H9 (cell line): ENCODE measurements around the gene SYT17. TPM values are rescaled to one million over a fixed set of nuclear protein-coding genes. Genes with fewer than 3 reads are reported as not detected.
A peak's percentile ranks its signal among the peaks of the same experiment; 100 is the strongest.

Experiments used
- DNase-seq: peaks from one replicate; pipeline ENCODE4 v3.0.0-alpha.2; 2017
- H2AFZ ChIP-seq: one replicate; pipeline ENCODE4 v1.6.1; 2013; ENCODE audit warnings: mild to moderate bottlenecking, low read length, control low read depth, moderate library complexity
- H2AK5ac ChIP-seq: 2 replicates; pipeline ENCODE4 v1.6.1; 2013; ENCODE audit warnings: low read length, control low read depth, mixed read lengths; ENCODE audit not compliant: insufficient read length
- H2BK120ac ChIP-seq: one replicate; pipeline ENCODE4 v1.6.1; 2013; ENCODE audit warnings: low read depth, mild to moderate bottlenecking, low read length, control low read depth, inconsistent platforms; ENCODE audit not compliant: poor library complexity, severe bottlenecking
- H2BK12ac ChIP-seq: 2 replicates; pipeline ENCODE4 v1.6.1; 2013; ENCODE audit warnings: low read length, control low read depth, mixed read lengths, low read depth; ENCODE audit not compliant: insufficient read length
- H2BK15ac ChIP-seq: 2 replicates; pipeline ENCODE4 v1.6.1; 2013; ENCODE audit warnings: low read depth, low read length, control low read depth
- H2BK20ac ChIP-seq: one replicate; pipeline ENCODE4 v1.6.1; 2013; ENCODE audit warnings: low read depth, mild to moderate bottlenecking, low read length, control low read depth, inconsistent platforms; ENCODE audit not compliant: poor library complexity, severe bottlenecking
- H2BK5ac ChIP-seq: 2 replicates; pipeline ENCODE4 v1.6.1; 2013; ENCODE audit warnings: low read length, control low read depth, mixed read lengths; ENCODE audit not compliant: insufficient read length
- H3K14ac ChIP-seq: 2 replicates; pipeline ENCODE4 v1.6.1; 2013; ENCODE audit warnings: low read length, control low read depth; ENCODE audit not compliant: insufficient read depth
- H3K18ac ChIP-seq: 2 replicates; pipeline ENCODE4 v1.6.1; 2013; ENCODE audit warnings: low read depth, mild to moderate bottlenecking, mixed read lengths, low read length, control low read depth; ENCODE audit not compliant: insufficient read length
- H3K23ac ChIP-seq: 2 replicates; pipeline ENCODE4 v1.6.1; 2013; ENCODE audit warnings: low read length, control low read depth, mixed read lengths, low read depth; ENCODE audit not compliant: insufficient read length
- H3K23me2 ChIP-seq: 2 replicates; pipeline ENCODE4 v1.6.1; 2013; ENCODE audit warnings: low read depth, mild to moderate bottlenecking, mixed read lengths, low read length, control low read depth; ENCODE audit not compliant: insufficient read length, poor library complexity, severe bottlenecking
- H3K27ac ChIP-seq: 2 replicates; pipeline ENCODE4 v1.5.1; 2013; ENCODE audit warnings: low read length, control low read depth, mixed read lengths, low read depth; ENCODE audit not compliant: insufficient read length
- H3K27me3 ChIP-seq: 2 replicates; pipeline ENCODE4 v1.6.1; 2013; ENCODE audit warnings: low read length, control low read depth, inconsistent platforms; ENCODE audit not compliant: insufficient read depth
- H3K4ac ChIP-seq: 2 replicates; pipeline ENCODE4 v1.6.1; 2013; ENCODE audit warnings: low read depth, mild to moderate bottlenecking, control low read depth, inconsistent platforms, low read length, moderate library complexity
- H3K4me1 ChIP-seq: 2 replicates; pipeline ENCODE4 v1.6.1; 2013; ENCODE audit warnings: low read length, control low read depth, inconsistent platforms; ENCODE audit not compliant: insufficient read depth
- H3K4me2 ChIP-seq: 2 replicates; pipeline ENCODE4 v1.6.1; 2013; ENCODE audit warnings: low read length, control low read depth, mixed read lengths; ENCODE audit not compliant: insufficient read length, insufficient read depth
- H3K56ac ChIP-seq: 2 replicates; pipeline ENCODE4 v1.6.1; 2013; ENCODE audit warnings: low read depth, mild to moderate bottlenecking, mixed read lengths, low read length, control low read depth; ENCODE audit not compliant: insufficient read length
- H3K79me1 ChIP-seq: 2 replicates; pipeline ENCODE4 v1.6.1; 2013; ENCODE audit warnings: low read depth, mild to moderate bottlenecking, moderate library complexity, low read length, control low read depth, inconsistent platforms; ENCODE audit not compliant: insufficient read depth, poor library complexity, severe bottlenecking
- H3K79me2 ChIP-seq: 2 replicates; pipeline ENCODE4 v1.6.1; 2013; ENCODE audit warnings: low read length, control low read depth, inconsistent platforms; ENCODE audit not compliant: insufficient read depth
- H3K9ac ChIP-seq: 2 replicates; pipeline ENCODE4 v1.6.1; 2013; ENCODE audit warnings: low read length, control low read depth, mixed read lengths; ENCODE audit not compliant: insufficient read length; ENCODE audit errors: extremely low read depth
- H3K9me3 ChIP-seq: one replicate; pipeline ENCODE4 v1.6.1; 2013; ENCODE audit warnings: low read depth, low read length, inconsistent platforms; ENCODE audit not compliant: control insufficient read depth
- H3T11ph ChIP-seq: one replicate; pipeline ENCODE4 v1.6.1; 2013; ENCODE audit warnings: mild to moderate bottlenecking, low read length, control low read depth, inconsistent platforms
- H4K20me1 ChIP-seq: one replicate; pipeline ENCODE4 v1.6.1; 2013; ENCODE audit not compliant: control insufficient read depth, insufficient read length, insufficient read depth
- H4K5ac ChIP-seq: 2 replicates; pipeline ENCODE4 v1.6.1; 2013; ENCODE audit warnings: low read depth, mild to moderate bottlenecking, mixed read lengths, low read length, control low read depth; ENCODE audit not compliant: insufficient read length
- H4K8ac ChIP-seq: replicated peaks from 2 replicates; pipeline ENCODE4 v1.6.1; 2013; ENCODE audit warnings: low read length, control low read depth, mixed read lengths, low read depth; ENCODE audit not compliant: insufficient read length
- H4K91ac ChIP-seq: 2 replicates; pipeline ENCODE4 v1.6.1; 2013; ENCODE audit warnings: low read depth, mild to moderate bottlenecking, moderate library complexity, mixed read lengths, low read length, control low read depth; ENCODE audit not compliant: insufficient read length
- H3K27ac Mint-ChIP-seq, 3 experiments: 2 replicates in 2 of 3; 3 replicates in 1 of 3; pipeline ENCODE4 v1.8.0; 2020 to 2021; ENCODE audit warnings: mixed read lengths in 3 of 3, mild to moderate bottlenecking in 1 of 3, moderate library complexity in 1 of 3
- H3K27me3 Mint-ChIP-seq: 2 replicates; pipeline ENCODE4 v1.8.0; 2021; ENCODE audit warnings: low read depth, mild to moderate bottlenecking, moderate library complexity, mixed read lengths
- H3K36me3 Mint-ChIP-seq, 3 experiments: 2 replicates in 2 of 3; 3 replicates in 1 of 3; pipeline ENCODE4 v1.8.0; 2020 to 2021; ENCODE audit warnings: low read depth in 3 of 3, mixed read lengths in 3 of 3; ENCODE audit not compliant: insufficient read depth in 1 of 3
- H3K4me1 Mint-ChIP-seq, 2 experiments: 2 replicates each; pipeline ENCODE4 v1.8.0; 2020; ENCODE audit warnings: mixed read lengths in 2 of 2
- H3K4me3 Mint-ChIP-seq, 2 experiments: 2 replicates in 1 of 2; 3 replicates in 1 of 2; pipeline ENCODE4 v1.8.0; 2020 to 2021; ENCODE audit warnings: mild to moderate bottlenecking in 2 of 2, mixed read lengths in 2 of 2, moderate library complexity in 1 of 2
- H3K9me3 Mint-ChIP-seq, 2 experiments: 2 replicates in 1 of 2; 3 replicates in 1 of 2; pipeline ENCODE4 v1.8.0; 2020; ENCODE audit warnings: mild to moderate bottlenecking in 2 of 2, mixed read lengths in 2 of 2, moderate library complexity in 1 of 2
- WGBS: extraction: QIAGEN DNeasy Blood & Tissue Kit; methylation state at CpG from one replicate; pipeline ENCODE4 v1.1.7; 2013; ENCODE audit warnings: missing lambda C conversion rate, low lambda C conversion rate, mixed read lengths; ENCODE audit not compliant: insufficient read length; ENCODE audit errors: extremely low coverage; 5-methylcytosine and 5-hydroxymethylcytosine counted together
- total RNA-seq: library from RNA; stranded (reverse); gene quantifications from 2 replicates; pipeline ENCODE4 v1.2.1, GENCODE V29; 2021
- TF ChIP-seq, protein P1 (sequence below): fragments of 200-600 bp; sonication (generic); conservative IDR thresholded peaks from 3 replicates; pipeline ENCODE4 v1.8.0; 2021; ENCODE audit warnings: antibody characterized with exemption, mild to moderate bottlenecking

Gene SYT17
- total RNA-seq, 1 experiment from 2014 or later: 3.0 TPM

DNA sequence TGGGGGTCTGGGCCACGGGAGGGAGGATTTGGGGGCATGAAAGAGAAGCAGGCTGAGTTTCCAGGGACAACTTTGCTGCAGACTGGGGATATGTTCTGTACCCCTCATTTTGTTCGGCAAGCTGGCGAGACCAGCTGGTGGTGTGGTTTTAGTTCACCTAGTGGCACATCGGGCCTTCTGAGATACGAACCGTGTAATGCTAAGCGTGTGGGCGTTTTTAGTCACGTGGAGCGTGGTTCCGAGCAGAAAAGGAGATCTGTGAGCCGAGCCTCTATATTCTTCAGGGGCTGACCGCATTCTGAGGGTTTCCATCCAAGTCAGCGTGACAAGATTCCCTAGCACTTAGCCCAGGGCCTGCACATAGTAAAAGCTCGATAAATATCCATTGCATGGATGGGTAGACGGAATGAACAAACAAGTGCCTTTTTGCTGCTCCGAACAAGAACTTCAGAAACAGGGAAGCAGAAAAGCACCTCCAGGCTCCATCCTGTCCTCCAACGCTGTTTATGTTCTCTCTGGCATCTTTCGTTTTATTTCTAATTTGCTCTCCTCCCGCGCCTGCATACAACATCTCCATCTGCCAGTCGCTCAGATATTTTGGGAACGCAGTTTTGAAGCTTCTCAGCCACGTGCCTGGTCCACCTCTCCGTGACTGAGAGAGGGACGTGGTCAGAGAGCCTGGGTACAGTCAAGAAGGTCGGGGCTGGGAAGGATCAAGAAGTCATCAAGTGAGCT, 5.8 kb downstream of the SYT17 start:
- Histone ChIP-seq H3K4me2 (no peak overlapping the region), H4K20me1 (no peaks in the 10 kb centered on the region)

More for the DNA sequence above, 5.8 kb downstream of the SYT17 start:
- TF ChIP-seq, protein P1, sequence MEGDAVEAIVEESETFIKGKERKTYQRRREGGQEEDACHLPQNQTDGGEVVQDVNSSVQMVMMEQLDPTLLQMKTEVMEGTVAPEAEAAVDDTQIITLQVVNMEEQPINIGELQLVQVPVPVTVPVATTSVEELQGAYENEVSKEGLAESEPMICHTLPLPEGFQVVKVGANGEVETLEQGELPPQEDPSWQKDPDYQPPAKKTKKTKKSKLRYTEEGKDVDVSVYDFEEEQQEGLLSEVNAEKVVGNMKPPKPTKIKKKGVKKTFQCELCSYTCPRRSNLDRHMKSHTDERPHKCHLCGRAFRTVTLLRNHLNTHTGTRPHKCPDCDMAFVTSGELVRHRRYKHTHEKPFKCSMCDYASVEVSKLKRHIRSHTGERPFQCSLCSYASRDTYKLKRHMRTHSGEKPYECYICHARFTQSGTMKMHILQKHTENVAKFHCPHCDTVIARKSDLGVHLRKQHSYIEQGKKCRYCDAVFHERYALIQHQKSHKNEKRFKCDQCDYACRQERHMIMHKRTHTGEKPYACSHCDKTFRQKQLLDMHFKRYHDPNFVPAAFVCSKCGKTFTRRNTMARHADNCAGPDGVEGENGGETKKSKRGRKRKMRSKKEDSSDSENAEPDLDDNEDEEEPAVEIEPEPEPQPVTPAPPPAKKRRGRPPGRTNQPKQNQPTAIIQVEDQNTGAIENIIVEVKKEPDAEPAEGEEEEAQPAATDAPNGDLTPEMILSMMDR: no peak
- H3K27me3 Mint-ChIP-seq: peaks cover 28% of the 10 kb centered on the region
- no peak overlapping the region for H3K56ac ChIP-seq
- peak overlapping the region in 2 of 3 experiments; percentile 2 to 61; a peak in 1 of 7 replicates for H3K27ac Mint-ChIP-seq
- no peak overlapping the region for H4K8ac ChIP-seq
- H4K5ac ChIP-seq: no peak overlapping the region
- H3K23me2 ChIP-seq: peaks cover 6% of the 10 kb centered on the region
- no peak overlapping the region for H3K18ac ChIP-seq
- H3K4ac ChIP-seq: no peak overlapping the region
- H2BK5ac ChIP-seq: no peak overlapping the region
- no peaks in the 10 kb centered on the region for H3K4me1 ChIP-seq
- no peak overlapping the region for H2BK20ac ChIP-seq
- peaks cover 6% of the 10 kb centered on the region; the same call in 1 of the 2 replicates for H3K27me3 ChIP-seq
- H4K91ac ChIP-seq: no peak overlapping the region
- no peak overlapping the region for H3K23ac ChIP-seq
- no peak overlapping the region for H3T11ph ChIP-seq
- H2BK15ac ChIP-seq: no peak overlapping the region
- no peaks in the 10 kb centered on the region for H3K9me3 ChIP-seq
- H2BK12ac ChIP-seq: no peak overlapping the region
- H3K36me3 Mint-ChIP-seq: no peaks in the 10 kb centered on the region
- H2AK5ac ChIP-seq: no peak overlapping the region
- no peaks in the 10 kb centered on the region for H3K79me2 ChIP-seq
- no peak overlapping the region for H3K14ac ChIP-seq
- H3K79me1 ChIP-seq: no peaks in the 10 kb centered on the region
- H3K4me3 Mint-ChIP-seq: no peak overlapping the region
- no peak overlapping the region for H2BK120ac ChIP-seq
- no peak overlapping the region for H2AFZ ChIP-seq
- H3K4me1 Mint-ChIP-seq: peaks cover 4 to 6% of the 10 kb centered on the region in 2 experiments
- H3K27ac ChIP-seq: no peak overlapping the region
- H3K9me3 Mint-ChIP-seq: no peaks in the 10 kb centered on the region
- no CpG with 5 or more reads among the region's 27 CpGs for WGBS
- H3K9ac ChIP-seq: no peak overlapping the region
- DNase-seq: no peak
